OCI-LY1 (cell line): Measurements from ENCODE around the gene PAQR6.

Experiments used
- CTCF ChIP-seq: fragments of 200-600 bp; sonication (generic), shearing (Covaris generic); IDR thresholded peaks from 2 replicates; pipeline ENCODE4 v1.5.1; 2017; ENCODE audit warnings: mild to moderate bottlenecking, antibody characterized with exemption, low read length, moderate library complexity, mixed read lengths
- EZH2 ChIP-seq: fragments of 200-600 bp; sonication (generic), shearing (Covaris generic); IDR thresholded peaks from 2 replicates; pipeline ENCODE4 v1.8.0; 2017; ENCODE audit warnings: borderline replicate concordance, mixed run types, mild to moderate bottlenecking, antibody characterized with exemption, low read length, moderate library complexity, mixed read lengths

DNA sequence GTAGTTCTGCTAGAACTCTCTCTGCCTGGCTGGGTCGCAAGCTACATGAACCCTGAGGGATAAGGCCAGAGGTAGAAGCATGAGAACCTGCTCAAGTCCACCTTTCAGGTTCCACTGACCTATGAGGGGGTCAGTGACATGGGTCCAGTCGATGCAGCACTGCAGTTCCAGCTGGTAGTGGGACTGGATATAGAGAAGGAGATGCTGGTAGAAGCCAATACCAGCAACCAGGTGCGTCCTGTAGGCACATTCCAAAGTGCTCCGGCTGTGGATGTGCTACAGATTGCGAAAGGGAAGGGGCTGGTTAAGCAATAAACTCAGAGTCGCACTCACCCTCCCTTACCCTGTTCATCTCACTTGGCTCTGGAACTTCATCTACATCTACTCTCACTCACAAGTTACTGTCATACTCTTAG is 29.1 kb upstream of the PAQR6 start:
- no peak for TF ChIP-seq EZH2
- no peak for TF ChIP-seq CTCF
